HG02642 (cell line): ENCODE data around the gene SH3YL1.

ENCODE experiments used
- ATAC-seq: cut with Tn5 transposase; IDR thresholded peaks from one replicate; pipeline ENCODE4 v1.9.1; 2021; ENCODE audit warnings: mild to moderate bottlenecking; ENCODE audit not compliant: unreplicated experiment, poor library complexity

Gene SH3YL1

DNA sequence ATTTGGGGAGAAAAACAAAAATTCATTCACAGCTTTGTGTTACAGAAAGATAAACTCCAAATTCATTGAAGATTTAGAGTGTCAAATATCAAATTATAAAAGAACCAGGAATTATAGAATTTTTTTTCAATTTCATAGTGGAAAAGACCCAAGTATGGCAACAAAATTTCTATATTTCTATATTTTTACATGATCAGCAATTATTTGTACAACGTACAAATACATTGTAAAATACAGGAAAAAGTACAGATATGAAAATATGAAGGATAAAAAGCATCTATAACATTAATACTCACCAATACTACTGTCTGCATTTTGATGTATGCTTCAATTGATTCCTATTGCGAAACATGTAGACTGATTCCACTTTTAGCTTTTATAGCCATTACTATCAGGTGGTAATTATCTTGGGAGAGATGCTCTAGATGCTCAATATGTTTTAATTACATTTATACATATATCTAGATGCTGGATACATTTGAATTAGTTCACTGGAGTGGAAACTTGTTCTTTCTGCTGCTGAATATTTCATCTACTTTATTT lies 4.0 kb downstream of the SH3YL1 start:
- ATAC-seq, result no peak

DNA sequence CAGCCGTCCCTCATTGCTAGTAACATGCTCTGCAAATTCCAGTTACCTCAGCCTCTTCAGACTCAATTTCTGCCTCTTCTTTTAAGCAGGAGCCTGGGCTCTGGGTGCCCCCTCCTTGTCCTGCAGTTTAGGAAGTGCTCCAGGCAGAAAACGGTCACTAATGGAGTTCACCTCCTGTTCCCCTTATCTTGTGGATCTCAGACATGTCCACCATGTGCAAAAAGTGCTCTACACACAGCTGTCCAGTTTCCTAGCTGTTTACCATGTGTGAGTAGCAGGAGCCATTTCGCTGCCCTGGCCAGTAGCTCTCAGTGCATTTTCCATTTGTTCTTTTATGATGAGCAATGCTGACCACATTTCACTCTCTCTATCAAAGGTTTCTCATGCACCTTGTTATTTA lies 4.9 kb downstream of the SH3YL1 start:
- ATAC-seq, result no peak

DNA sequence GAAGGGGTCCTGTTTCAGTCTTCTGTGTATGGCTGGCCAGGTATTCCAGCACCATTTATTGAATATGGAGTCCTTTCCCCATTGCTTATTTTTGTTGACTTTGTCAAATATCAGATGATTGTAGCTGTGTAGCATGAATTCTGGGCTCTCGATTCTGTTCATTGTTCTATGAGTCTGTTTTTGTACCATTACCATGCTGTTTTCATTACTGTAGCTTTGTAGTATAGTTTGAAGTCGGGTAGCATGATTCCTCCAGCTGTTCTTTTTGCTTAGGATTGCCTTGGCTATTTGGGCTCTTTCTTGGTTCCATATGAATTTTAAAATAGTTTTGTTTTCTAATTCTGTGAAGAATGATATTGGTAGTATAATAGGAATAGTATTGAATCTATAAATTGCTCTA lies 6.0 kb downstream of the SH3YL1 start:
- no peak for ATAC-seq

DNA sequence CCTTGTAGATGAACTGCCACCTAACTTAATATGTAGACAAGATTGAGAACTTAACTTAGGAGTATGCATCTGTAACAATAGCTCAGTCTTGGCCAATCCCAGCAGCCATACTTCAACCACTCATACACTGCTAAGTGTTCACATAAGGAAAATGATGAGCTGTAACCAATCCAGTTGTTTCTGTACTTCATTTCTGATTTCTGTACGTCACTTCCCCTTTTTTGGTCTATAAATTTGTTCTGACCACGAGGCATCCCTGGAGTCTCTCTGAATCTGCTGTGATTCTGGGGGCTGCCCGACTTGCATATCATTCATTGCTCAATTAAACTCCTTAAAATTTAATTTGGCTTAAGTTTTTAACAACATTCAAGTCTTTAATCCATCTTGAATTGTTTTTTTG lies 6.4 kb downstream of the SH3YL1 start:
- no peak for ATAC-seq

DNA sequence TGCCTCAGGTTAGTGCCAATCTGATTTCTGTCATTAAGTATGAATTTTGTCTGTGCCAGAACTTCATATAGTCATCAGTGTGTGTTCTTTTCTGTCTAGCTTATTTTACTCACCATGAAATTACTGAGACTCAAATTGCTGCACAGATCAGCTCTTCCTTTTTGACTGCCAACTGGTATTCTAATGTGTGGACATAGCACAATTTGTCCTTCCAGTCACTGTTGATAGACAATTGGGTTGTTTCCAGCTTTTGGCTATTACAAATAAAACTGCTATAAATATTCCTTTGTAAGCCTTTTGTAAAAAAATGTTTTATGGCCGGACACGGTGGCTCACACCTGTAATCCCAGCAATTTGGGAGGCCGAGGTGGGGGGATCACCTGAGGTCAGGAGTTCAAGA lies 7.7 kb downstream of the SH3YL1 start:
- no peak for ATAC-seq

DNA sequence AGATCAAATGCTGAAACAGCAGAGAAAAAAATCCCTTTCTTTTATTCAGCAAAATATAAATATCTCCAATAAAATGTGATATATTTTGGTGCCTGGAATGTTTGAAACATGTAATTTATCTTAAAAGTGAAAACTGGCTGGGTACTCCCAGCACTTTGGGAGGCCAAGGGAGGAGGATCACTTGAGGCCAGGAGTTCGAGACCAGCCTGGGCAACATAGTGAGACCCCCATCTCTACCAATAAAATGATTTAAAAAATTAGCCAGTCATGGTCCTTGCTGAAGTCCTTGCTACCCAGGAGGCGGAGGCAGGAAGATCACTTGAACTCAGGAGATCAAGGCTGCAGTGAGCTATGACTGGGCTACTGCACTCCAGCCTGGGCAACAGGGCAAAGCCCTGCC lies 8.6 kb downstream of the SH3YL1 start:
- no peak for ATAC-seq

DNA sequence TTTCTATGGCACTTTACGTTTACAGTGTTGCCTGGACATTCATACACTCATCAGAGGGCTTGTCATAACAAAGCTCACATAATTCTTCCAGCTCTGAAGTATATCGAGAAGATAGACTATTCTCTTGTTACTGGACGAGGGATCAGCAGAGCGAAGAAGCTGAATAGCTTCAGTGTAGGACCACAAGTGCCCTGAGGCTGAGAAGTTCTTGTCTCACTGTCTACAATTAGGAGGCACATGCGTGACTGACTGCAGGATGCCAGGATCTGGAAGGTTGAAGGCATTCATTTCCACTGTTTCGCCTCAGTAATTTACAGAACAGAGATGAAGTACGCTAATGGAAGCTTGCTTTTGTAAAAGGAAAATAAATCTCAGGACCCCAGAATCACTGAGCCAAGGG lies 9.6 kb downstream of the SH3YL1 start:
- no peak for ATAC-seq

DNA sequence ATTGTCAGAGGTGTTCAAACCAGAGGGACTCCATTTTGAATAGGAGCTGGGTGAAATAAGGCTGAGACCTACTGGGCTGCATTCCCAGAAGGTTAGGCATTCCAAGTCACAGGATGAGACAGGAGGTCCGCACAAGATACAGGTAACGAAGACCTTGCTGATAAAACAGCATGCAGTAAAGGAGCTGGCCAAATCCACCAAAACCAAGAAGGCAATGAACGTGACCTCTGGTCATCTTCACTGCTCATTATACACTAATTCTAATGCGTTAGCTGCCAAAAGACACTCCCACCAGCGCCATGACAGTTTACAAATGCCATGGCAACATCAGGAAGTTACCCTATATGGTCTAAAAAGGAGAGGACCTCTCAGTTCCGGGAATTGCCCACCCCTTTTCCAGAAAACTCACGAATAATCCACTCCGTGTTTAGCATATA lies 10.6 kb downstream of the SH3YL1 start:
- no peak for ATAC-seq

DNA sequence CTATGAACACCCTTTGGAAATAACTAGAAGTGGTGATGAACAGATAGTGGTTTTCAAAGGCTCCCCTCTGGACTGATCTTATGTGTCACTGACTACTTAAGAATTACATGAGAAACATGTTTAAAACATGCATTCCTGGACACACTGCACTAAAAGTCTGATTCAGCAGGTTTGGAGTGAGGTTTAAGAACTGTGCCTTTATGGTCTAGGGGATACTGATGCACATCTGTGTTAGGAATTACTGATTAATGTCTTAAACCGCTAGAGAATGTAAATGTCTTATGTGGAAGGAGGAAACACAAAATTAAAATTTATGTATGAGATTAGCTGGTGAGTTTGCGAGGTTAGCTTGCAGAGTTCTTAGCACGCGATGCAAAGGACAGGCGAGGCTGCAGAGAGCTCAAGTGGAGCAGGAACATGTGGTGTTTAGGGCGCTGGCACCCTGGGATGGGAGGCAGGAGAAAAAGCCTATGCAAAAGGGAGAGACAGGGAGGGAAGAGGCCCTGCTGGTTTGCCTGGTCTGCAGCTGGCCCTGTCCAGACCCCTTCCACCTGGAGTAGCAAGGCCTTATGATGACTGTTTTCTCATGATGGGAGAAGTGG lies 11.7 kb downstream of the SH3YL1 start:
- no peak for ATAC-seq

DNA sequence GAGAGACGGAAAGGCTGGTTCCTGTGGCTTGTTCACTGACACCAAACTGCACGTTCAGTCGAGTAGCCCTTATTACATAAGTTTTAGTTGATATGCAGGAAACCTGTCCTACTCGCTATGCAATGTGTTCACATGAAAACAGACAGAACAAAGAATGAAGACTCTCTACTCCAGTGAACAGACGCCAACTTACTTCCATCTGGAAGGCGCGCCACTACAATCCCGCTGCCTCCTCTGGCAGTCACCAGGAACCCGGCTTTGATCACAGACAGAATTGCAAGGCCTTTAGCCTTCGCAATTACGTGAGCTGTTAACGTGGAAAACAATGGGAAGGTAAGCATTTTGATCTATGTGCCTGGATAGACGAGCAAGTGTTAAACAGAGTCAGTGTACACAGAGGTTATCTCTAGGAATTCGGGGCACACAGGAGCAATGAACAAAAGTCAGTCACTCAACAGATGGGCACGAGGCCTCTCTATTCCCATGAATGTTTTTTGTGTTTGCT lies 14.2 kb downstream of the SH3YL1 start:
- ATAC-seq, result no peak

DNA sequence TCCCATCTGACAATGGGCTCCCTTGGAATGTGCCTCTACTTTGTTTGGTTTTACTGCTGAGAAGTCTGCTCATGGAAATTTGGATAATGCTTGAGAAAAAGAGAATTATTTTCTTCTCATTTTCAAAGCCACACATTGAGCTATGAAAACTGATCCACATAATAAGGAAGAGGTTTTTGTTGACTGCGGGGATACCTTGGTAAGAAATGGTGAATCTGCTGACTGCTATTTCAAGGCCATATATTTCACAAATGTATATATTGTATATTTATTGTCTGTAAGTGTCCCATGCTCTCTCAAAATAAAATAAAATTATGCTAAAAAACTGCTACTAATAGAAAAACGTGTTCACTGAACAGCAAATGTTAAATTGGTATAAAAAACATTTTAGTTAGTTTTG lies 15.1 kb downstream of the SH3YL1 start:
- ATAC-seq, result no peak

DNA sequence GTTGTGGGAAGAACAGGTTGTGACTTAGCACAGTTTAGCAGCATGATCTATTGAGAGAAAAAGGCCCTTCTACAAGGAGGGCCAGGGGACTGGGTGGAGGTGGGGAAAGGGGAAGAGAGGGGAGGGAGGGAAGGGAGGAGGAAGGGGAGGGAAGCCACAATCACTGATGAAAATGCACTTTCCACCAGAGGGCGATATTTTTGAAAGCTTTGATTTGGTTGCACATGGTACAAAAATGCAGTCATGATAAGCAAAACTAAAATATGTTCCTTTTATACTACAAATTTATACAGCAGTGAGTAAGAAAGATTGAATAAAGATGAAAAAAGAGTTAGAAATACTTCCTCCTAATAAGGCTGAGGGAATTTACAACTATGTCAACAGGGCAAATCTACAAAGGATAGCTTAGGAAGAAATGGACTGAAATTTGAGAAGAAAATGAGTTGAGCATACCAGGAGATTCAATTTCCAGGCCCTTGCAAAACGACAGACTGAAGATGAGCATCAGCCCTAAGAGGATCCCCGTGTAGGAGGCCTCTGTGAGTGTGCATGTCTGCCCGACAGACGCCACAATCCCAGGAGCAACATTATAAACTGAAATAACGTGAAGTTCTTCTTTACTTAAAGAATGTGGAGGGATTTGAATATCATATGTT lies 17.2 kb downstream of the SH3YL1 start:
- ATAC-seq, result no peak

DNA sequence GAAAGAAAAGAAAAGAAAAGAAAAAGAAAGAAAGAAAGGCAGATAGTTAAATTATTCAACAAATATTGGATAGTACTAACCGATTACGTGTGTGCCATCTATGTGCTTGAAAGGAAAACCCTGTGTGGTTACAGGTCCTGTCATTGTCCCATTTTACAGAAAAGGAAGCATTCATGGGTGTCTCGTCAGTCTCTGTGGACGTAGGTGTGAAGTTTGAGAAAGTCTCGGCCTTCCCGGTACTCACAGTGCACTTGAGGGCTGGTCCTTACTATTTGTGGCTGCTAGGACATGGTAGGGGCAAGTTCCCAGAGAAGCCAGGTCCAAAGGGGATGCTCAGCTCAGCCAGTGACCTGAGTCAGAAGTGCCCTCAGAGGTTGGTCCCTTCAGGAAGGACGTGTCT lies 19.3 kb downstream of the SH3YL1 start:
- ATAC-seq, result no peak

DNA sequence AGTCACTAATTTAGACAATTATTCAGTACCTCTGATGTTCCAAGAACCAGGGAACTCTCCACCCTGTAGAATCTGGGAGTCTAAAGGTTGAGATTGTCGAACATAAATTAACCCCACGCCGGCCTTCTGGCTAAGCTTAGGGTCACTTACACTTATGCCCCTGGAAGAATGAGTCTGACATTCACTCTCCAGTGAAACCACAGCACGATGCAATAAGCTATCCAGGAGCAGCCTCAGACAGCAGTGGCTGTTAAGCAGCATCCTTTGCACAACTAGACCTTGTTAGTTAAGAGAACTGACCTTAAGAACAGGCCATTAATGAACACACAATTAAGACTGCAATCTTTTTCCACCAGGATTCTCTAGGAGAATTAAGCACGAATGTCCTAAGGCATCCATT lies 25.0 kb downstream of the SH3YL1 start:
- no peak for ATAC-seq

DNA sequence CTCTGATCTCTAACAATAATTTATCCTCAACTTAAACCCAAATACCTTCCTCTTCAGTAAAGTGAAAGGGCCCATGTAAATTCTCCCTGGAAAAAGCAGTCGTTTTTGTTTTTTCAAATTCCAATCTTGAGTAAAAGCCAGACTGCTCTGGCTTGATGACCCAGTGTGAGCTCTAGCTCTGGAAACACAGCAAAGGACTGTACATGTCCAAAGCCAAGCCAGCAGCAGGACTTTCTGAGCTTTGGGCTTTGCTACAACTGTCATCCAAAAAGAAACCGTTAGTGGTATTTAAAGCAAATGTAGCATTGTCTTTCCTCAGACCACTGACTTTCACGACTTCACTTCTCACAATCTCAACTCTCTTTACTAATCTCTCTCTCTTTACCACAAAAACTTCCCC lies 25.4 kb downstream of the SH3YL1 start:
- no peak for ATAC-seq

DNA sequence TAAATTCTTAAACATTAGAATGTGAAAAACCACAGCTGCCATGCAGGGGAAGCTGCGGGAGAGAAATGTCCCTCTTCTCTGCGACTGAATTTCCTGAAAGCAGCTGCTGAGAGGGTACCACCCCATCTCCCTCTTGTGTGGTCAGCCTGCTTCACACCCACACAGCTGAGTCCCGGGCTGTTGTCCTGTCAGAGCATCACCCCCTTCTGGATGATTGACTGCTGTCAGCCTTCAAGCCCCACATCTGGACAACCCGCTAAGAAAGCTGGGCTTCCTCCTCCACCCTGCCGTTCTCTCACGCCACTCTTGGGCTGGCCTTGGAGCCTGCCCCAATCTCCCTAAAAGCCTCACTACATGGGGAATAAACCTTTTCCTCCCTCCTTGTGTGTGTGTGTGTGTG lies 26.0 kb downstream of the SH3YL1 start:
- no peak for ATAC-seq

DNA sequence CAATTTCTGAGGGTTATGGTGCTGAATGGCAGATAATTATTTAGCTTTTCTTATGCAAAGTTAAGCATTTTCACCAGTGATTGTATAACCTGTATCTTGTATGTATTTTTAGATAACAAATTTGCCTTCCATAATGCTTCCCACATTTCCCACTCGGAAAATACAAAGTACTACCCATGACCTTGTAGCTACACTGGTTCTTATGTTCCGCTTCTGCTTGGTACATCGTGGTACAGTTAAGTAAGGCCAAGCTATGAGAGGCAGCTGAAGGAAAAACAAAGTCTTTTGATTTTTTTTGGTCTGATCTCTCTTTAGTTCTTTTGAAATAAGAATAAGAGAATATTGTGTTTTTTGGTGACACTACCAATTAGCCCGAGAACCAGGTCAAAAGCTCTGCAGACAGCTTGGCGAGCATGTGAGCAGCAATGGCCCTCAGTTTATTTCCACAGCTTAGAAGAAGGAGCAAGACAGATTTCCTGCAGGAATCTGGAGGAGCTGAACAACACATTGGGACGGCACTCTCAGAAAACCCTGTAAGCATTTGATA lies 26.8 kb downstream of the SH3YL1 start:
- ATAC-seq, result no peak

DNA sequence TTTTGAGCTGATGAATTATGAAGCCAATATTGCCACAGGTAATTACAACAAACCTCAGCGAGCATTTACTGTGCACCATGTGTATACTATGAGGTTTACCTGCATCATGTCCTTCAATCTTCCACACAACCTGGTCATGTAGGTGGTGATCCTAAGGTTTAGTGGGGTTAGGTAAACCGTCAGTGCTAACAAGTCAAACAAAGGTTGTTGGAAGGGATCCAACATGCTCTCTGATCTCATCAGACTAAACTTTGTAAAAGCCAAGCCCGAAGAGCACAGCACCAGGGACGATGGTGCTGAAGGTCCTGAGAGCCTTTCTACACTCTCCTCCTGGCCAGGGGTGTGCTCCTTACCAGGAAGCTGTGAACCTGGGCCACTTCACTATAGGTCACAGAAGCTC lies 29.4 kb downstream of the SH3YL1 start:
- no peak for ATAC-seq

DNA sequence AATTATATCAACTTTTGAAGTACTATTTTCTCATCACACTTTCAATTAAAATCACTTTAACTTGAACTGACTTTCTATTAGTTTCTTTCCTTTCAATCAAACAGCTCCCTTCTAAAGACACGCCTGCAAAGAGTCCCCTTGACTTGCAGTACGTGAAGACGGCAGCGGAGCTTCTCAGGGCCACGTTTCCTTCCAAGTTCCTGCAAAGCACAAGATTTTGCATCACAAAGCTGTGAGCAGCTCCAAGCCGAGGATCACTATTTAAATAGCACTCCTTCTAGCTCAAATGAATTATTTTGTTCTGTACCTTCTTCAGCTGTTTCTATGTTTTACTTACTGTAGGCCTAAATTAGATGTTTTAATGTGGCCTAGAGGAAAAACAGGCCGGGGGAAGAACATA lies 30.8 kb downstream of the SH3YL1 start:
- no peak for ATAC-seq

DNA sequence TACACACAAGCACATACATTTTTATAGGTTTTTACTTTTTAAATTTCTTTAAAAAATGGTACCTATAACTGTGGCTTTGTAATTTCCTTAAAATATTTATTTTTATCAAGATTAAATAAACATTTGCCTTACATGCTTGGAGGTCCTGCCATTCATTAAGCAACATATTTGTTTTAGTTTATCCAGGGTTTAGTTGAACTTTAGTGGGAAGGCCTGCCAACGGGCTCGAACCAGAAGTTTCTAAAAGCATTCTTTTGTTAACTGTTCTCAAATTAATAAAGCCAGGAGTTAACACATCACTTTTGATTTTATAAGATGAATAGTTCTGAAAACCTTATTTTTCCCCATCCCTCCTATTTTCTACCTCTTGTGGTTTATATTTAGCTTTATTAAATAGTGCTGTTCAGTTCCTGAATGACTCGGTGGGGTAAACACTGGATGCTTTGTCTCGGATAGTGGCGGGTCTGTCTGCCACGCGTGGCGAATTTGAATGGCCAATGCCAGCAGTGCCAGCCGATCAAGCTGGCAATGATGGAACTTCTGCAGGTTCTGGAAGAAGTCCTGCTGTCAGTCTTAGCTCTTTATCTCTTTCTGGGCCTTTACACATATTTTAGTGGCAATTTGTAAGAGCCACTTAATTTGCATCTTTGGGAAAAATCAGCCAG lies 32.2 kb downstream of the SH3YL1 start:
- ATAC-seq, result no peak
